Fibroblast of mammary gland (primary cell): ENCODE results near the gene PRDM16.

Experiments used
- DNase-seq: peaks from one replicate; pipeline ENCODE4 v3.0.0-alpha.2; 2010; ENCODE audit warnings: low read depth
- H3K4me3 ChIP-seq: 2 replicates; pipeline ENCODE4 v1.5.1; 2011; ENCODE audit warnings: low read depth, mild to moderate bottlenecking, low read length, moderate library complexity; ENCODE audit not compliant: control insufficient read depth
- CTCF ChIP-seq: conservative IDR thresholded peaks from 2 replicates; pipeline ENCODE4 v1.5.1; 2011; ENCODE audit warnings: low read depth, low read length, inconsistent platforms; ENCODE audit not compliant: control insufficient read depth, insufficient read depth

PRDM16 gene

GRCh38 chr1:3360646-3361257 lies 291.7 kb downstream of the PRDM16 start:
- TF ChIP-seq CTCF: no peak
- DNase-seq: no peak
- no peak overlapping the region for H3K4me3 ChIP-seq

- DNase-seq: no peak
- no peak for TF ChIP-seq CTCF
- no peak overlapping the region for H3K4me3 ChIP-seq
Observed at GRCh38 chr1:3363023-3363422, 294.0 kb downstream of the PRDM16 start.

DNA sequence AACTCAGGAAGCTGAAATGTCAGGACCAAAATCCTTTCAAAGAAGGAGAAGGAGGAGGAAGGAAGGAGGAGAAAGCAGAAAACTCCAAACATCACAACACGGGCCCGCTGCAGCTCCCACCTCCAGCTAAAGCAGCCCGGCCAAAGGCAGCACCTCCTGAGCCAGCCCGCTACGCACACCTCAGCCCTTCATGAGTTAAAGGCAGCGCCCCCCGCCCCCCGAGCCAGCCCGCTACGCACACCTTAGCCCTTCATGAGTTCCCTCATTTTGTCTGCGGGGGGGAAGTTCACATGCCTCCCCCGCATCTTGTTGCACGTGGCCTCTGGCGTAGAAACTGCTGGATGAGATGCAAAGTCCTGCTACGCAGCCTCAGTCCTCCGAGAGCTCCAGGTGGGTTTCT lies 294.8 kb downstream of the PRDM16 start:
- no peak overlapping the region for H3K4me3 ChIP-seq
- TF ChIP-seq CTCF: no peak
- no peak for DNase-seq

GRCh38 chr1:3364551-3364950 lies 295.5 kb downstream of the PRDM16 start:
- TF ChIP-seq CTCF: no peak
- DNase-seq: no peak
- H3K4me3 ChIP-seq: no peak overlapping the region

GRCh38 chr1:3364983-3365382 lies 296.0 kb downstream of the PRDM16 start:
- no peak for TF ChIP-seq CTCF

GRCh38 chr1:3365523-3366125 lies 296.6 kb downstream of the PRDM16 start:
- no peak for DNase-seq
- TF ChIP-seq CTCF: no peak

More at GRCh38 chr1:3364983-3365382, 296.0 kb downstream of the PRDM16 start:
- H3K4me3 ChIP-seq: no peak overlapping the region
- DNase-seq: no peak

More at GRCh38 chr1:3365523-3366125, 296.6 kb downstream of the PRDM16 start:
- no peak overlapping the region for H3K4me3 ChIP-seq
